ENCODE measurements around the gene KLHL29.

Gene KLHL29

GRCh38 chr2:23528690-23529089 is 143.7 kb downstream of the KLHL29 start:
- Histone ChIP-seq H3K27ac (replicated peaks) (no peak overlapping the region), H3K4me3 (replicated peaks; ENCODE audit: insufficient read depth, low read length) (no peak overlapping the region), H3K27me3 (ENCODE audit: insufficient read depth, poor library complexity, severe bottlenecking) (peaks cover 6% of the 10 kb centered on the region)
- TF ChIP-seq CTCF (IDR thresholded peaks at IDR 0.05; ENCODE audit: insufficient read depth, low read length) (no peak), GABPA (IDR thresholded peaks at IDR 0.05; ENCODE audit: low read depth) (no peak), REST (IDR thresholded peaks at IDR 0.05; ENCODE audit: insufficient replicate concordance, low read depth) (no peak), SPI1 (IDR thresholded peaks at IDR 0.05; ENCODE audit: borderline replicate concordance, low read depth) (no peak), POLR2AphosphoS5 (IDR thresholded peaks at IDR 0.05; ENCODE audit: low read depth) (no peak)
- DNase-seq (ENCODE audit: low read depth in 1 of 2, low spot score in 1 of 2) = no peak

- peaks cover 6% of the 10 kb centered on the region for H3K27me3 ChIP-seq (ENCODE audit: insufficient read depth, poor library complexity, severe bottlenecking)
- no peak overlapping the region for H3K27ac ChIP-seq (replicated peaks)
- no peak overlapping the region for H3K4me3 ChIP-seq (replicated peaks; ENCODE audit: insufficient read depth, low read length)
- DNase-seq (ENCODE audit: low read depth in 1 of 2, low spot score in 1 of 2) = no peak
- TF ChIP-seq GABPA (IDR thresholded peaks at IDR 0.05; ENCODE audit: low read depth) (no peak), SPI1 (IDR thresholded peaks at IDR 0.05; ENCODE audit: borderline replicate concordance, low read depth) (no peak), POLR2AphosphoS5 (IDR thresholded peaks at IDR 0.05; ENCODE audit: low read depth) (no peak), REST (IDR thresholded peaks at IDR 0.05; ENCODE audit: insufficient replicate concordance, low read depth) (no peak), CTCF (IDR thresholded peaks at IDR 0.05; ENCODE audit: insufficient read depth, low read length) (no peak)
These were observed 144.7 kb downstream of the KLHL29 start for GRCh38 chr2:23529659-23530058.

- DNase-seq (ENCODE audit: low read depth in 1 of 2, low spot score in 1 of 2) = no peak
- Histone ChIP-seq H3K4me3 (replicated peaks; ENCODE audit: insufficient read depth, low read length) (no peak overlapping the region), H3K27me3 (ENCODE audit: insufficient read depth, poor library complexity, severe bottlenecking) (peaks cover 6% of the 10 kb centered on the region), H3K27ac (replicated peaks) (no peak overlapping the region)
- TF ChIP-seq POLR2AphosphoS5 (IDR thresholded peaks at IDR 0.05; ENCODE audit: low read depth) (no peak), GABPA (IDR thresholded peaks at IDR 0.05; ENCODE audit: low read depth) (no peak), REST (IDR thresholded peaks at IDR 0.05; ENCODE audit: insufficient replicate concordance, low read depth) (no peak), CTCF (IDR thresholded peaks at IDR 0.05; ENCODE audit: insufficient read depth, low read length) (no peak), SPI1 (IDR thresholded peaks at IDR 0.05; ENCODE audit: borderline replicate concordance, low read depth) (no peak)
These were observed 145.4 kb downstream of the KLHL29 start for GRCh38 chr2:23530206-23530908.

All from HL-60 (cell line).